ENCODE data around the gene MAN1A1. TPM values are rescaled to one million over a fixed set of nuclear protein-coding genes. Genes with fewer than 3 reads are reported as not detected.
A peak's percentile ranks its signal among the peaks of the same experiment; 100 is the strongest.

MAN1A1 gene
- total and polyA plus RNA-seq, 7 donors = 10.2 to 143 (median 81.9) TPM

GRCh38 chr6:119224095-119224701 lies 125.4 kb downstream of the MAN1A1 start:
- Histone ChIP-seq H3K36me3 (no peaks in the 10 kb centered on the region), H3K4me1 (no peaks in the 10 kb centered on the region), H3K9me3 (no peaks in the 10 kb centered on the region), H3K4me3 (no peak overlapping the region), H3K27me3 (no peaks in the 10 kb centered on the region), H3K27ac (no peak overlapping the region)
- intact Hi-C loops (cut with DNase I) = no loop called here
- 55 to 79% methylated on average over 4 of the region's 4 CpGs for WGBS, 2 donors
- DNase-seq = no peak
- TF ChIP-seq EP300 (IDR thresholded peaks at IDR 0.05) (no peak), CTCF (IDR thresholded peaks at IDR 0.05) (no peak), POLR2AphosphoS5 (IDR thresholded peaks at IDR 0.05) (no peak)

DNA sequence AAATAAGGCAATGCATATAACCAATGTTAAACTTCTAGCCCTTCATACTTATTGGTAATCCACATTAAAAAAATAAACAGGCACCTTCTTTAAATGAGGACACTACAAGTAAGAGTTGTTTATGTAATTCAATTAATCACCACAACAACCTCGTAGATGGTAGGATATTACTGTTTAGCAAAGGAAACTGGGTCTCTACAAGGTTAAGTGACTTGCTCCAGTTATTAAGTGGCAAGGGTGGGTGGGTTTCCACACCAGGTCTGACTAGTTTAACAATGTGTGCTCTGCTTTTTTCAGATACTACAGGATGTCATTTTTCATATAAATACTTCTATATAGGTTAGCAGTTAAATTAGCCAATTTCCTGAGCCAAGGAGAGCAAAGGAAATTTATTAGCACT lies 129.1 kb downstream of the MAN1A1 start:
- H3K27ac ChIP-seq = no peak overlapping the region
- H3K4me1 ChIP-seq = peaks cover 0 to 15% (median 11%) of the 10 kb centered on the region in 4 donors
- H3K4me3 ChIP-seq = no peak overlapping the region
- H3K36me3 ChIP-seq = no peaks in the 10 kb centered on the region
- TF ChIP-seq POLR2AphosphoS5 (IDR thresholded peaks at IDR 0.05) (no peak), CTCF (IDR thresholded peaks at IDR 0.05) (no peak), POLR2A (IDR thresholded peaks at IDR 0.05) (no peak), EP300 (IDR thresholded peaks at IDR 0.05) (no peak)
- intact Hi-C loops (cut with DNase I) = no loop called here
- H3K9me3 ChIP-seq = no peaks in the 10 kb centered on the region
- WGBS, 2 donors = 83 to 84% methylated on average over 1 of the region's 1 CpG
- no peaks in the 10 kb centered on the region for H3K27me3 ChIP-seq
- no peak for DNase-seq

- no peak overlapping the region for H3K27ac ChIP-seq
- intact Hi-C loops (cut with DNase I) = no loop called here
These were observed 131.0 kb downstream of the MAN1A1 start for GRCh38 chr6:119218548-119218947.

GRCh38 chr6:119215885-119216590 lies 133.5 kb downstream of the MAN1A1 start:
- H3K4me1 ChIP-seq = peaks cover 0 to 23% (median 20%) of the 10 kb centered on the region in 4 donors
- TF ChIP-seq CTCF (IDR thresholded peaks at IDR 0.05) (no peak), EP300 (IDR thresholded peaks at IDR 0.05) (no peak), POLR2A (IDR thresholded peaks at IDR 0.05) (no peak), POLR2AphosphoS5 (IDR thresholded peaks at IDR 0.05) (no peak)
- WGBS, 2 donors = 96% methylated on average over 9 of the region's 9 CpGs
- no peak overlapping the region for H3K4me3 ChIP-seq
- H3K27me3 ChIP-seq = no peaks in the 10 kb centered on the region
- H3K27ac ChIP-seq = peak overlapping the region in 1 of 4 donors; percentile 40
- intact Hi-C loops (cut with DNase I) = no loop called here
- no peak for DNase-seq
- H3K9me3 ChIP-seq = no peaks in the 10 kb centered on the region
- no peaks in the 10 kb centered on the region for H3K36me3 ChIP-seq

More at GRCh38 chr6:119218548-119218947, 131.0 kb downstream of the MAN1A1 start:
- peaks cover 0 to 19% (median 16%) of the 10 kb centered on the region in 4 donors for H3K4me1 ChIP-seq
- TF ChIP-seq EP300 (IDR thresholded peaks at IDR 0.05) (no peak), CTCF (IDR thresholded peaks at IDR 0.05) (no peak), POLR2AphosphoS5 (IDR thresholded peaks at IDR 0.05) (no peak), POLR2A (IDR thresholded peaks at IDR 0.05) (no peak)
- no peaks in the 10 kb centered on the region for H3K36me3 ChIP-seq
- H3K4me3 ChIP-seq = no peak overlapping the region
- H3K27me3 ChIP-seq = no peaks in the 10 kb centered on the region
- H3K9me3 ChIP-seq = no peaks in the 10 kb centered on the region
- DNase-seq = no peak
- 95 to 99% methylated on average over 4 of the region's 4 CpGs for WGBS, 2 donors

Data from sigmoid colon (tissue), 7 donors.